ENCODE results near the gene TBC1D22A. TPM values are rescaled to one million over a fixed set of nuclear protein-coding genes. Genes with fewer than 3 reads are reported as not detected.

The TBC1D22A gene
- total RNA-seq, 1 donor from 2014 or later = 34.1 TPM

DNA sequence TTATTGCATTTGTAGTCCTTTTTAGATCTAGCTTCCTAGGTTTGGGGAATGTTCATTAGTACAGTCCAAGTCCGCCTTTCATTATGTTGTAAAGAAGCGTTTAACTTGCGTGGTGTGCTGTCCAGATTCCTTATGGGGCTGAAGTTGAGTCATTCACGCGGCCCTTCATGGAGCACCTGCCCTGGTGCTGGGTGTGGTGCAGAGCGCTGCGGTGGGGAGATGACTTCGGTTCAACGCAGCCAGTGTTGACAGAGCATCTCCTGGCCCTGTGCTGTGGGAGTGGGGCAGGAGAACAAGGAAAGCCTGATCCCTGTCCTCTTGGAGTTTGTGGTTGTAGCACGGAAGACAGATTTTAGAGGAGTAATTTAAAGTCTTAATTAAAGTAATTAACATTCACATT is 152.0 kb downstream of the TBC1D22A start:
- Histone ChIP-seq H3K27ac (no peak overlapping the region), H3K27me3 (ENCODE audit: low read depth) (no peaks in the 10 kb centered on the region), H3K36me3 (peaks cover 54% of the 10 kb centered on the region), H3K9me3 (no peaks in the 10 kb centered on the region), H3K4me3 (no peak overlapping the region), H3K4me1 (no peaks in the 10 kb centered on the region)
- TF ChIP-seq CTCF (IDR thresholded peaks at IDR 0.05) = no peak
- intact Hi-C loops (cut with DNase I) = no loop called here
- ATAC-seq = no peak
- DNase-seq = no peak

- no peak for TF ChIP-seq CTCF (IDR thresholded peaks at IDR 0.05)
- intact Hi-C loops (cut with DNase I) = no loop called here
- no peak overlapping the region for H3K4me3 ChIP-seq
- no peaks in the 10 kb centered on the region for H3K4me1 ChIP-seq
- H3K36me3 ChIP-seq = peaks cover 51% of the 10 kb centered on the region
- H3K9me3 ChIP-seq = no peaks in the 10 kb centered on the region
- H3K27ac ChIP-seq = no peak overlapping the region
- no peak for ATAC-seq
- no peaks in the 10 kb centered on the region for H3K27me3 ChIP-seq (ENCODE audit: low read depth)
- DNase-seq = no peak
These were observed 152.8 kb downstream of the TBC1D22A start for GRCh38 chr22:46914916-46915894.

DNA sequence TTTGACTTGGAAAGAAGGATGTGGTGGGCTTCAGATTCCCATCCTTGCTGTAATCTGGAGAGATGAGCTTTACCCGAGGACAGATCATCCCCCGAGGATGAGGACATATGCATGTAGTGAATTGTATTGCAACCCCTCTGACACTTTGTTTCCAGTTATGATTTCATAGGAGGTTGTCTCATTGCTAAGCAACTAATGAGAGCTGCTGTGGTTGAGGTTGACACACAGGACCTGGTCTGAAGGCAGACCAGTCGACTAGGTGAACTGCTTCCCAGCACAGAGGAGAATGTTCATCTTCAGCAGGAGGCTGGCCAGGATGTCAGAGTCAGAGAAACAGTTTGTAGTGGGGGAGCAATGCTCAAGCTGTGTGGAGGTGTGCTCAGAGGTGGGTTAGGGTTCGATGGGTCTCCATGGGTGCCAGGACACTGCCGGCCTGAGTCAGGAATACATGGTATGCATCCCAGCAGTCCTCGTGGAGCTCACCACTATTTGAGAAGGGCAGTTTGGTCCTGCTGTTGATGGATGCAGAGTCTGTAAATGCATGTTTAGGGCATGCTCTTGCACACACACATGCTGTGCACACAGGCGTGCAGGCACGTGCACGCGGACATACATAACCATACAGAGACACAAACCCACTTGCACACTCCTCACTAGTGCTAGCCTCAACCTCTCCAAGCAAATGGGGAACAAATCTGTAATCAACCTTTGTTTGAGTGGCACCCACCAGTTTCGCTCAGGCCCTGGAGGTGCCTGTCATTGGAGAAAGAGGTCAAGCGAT is 153.7 kb downstream of the TBC1D22A start:
- intact Hi-C loops (cut with DNase I) = no loop called here
- ATAC-seq = no peak
- no peak for DNase-seq
- no peak for TF ChIP-seq CTCF (IDR thresholded peaks at IDR 0.05)
- Histone ChIP-seq H3K4me3 (no peak overlapping the region), H3K36me3 (peaks cover 55% of the 10 kb centered on the region), H3K27me3 (ENCODE audit: low read depth) (no peaks in the 10 kb centered on the region), H3K27ac (no peak overlapping the region), H3K4me1 (no peaks in the 10 kb centered on the region), H3K9me3 (no peaks in the 10 kb centered on the region)

- Histone ChIP-seq H3K27me3 (ENCODE audit: low read depth) (no peaks in the 10 kb centered on the region), H3K27ac (no peak overlapping the region), H3K36me3 (peaks cover 49% of the 10 kb centered on the region), H3K9me3 (peaks cover 4% of the 10 kb centered on the region), H3K4me1 (no peaks in the 10 kb centered on the region), H3K4me3 (no peak overlapping the region)
- TF ChIP-seq CTCF (IDR thresholded peaks at IDR 0.05) = no peak
- DNase-seq = no peak
- ATAC-seq = no peak
- intact Hi-C loops (cut with DNase I) = no loop called here
These were observed 154.7 kb downstream of the TBC1D22A start for GRCh38 chr22:46916886-46917770.

DNA sequence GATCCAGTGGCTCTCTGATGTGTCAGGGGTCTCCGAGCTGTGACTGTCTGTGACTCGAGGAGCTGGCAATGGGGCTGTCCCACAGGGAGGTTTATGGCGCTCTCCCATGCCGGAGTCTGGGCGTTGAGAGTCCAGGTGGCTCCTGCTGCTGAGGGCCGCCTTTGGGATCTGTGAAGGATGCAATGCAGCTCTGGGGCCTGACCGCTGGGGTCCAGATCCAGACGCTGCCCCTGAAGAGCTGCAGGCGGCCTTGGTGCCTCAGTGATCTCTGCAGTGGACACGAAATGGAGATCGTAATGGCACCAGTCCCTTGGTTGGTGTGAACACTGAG is 155.3 kb downstream of the TBC1D22A start:
- intact Hi-C loops (cut with DNase I) = no loop called here
- no peaks in the 10 kb centered on the region for H3K27me3 ChIP-seq (ENCODE audit: low read depth)
- no peak overlapping the region for H3K27ac ChIP-seq
- no peak for TF ChIP-seq CTCF (IDR thresholded peaks at IDR 0.05)
- ATAC-seq (peak in 1 of 2 donors; percentile 17), DNase-seq (no peak)
- peaks cover 43% of the 10 kb centered on the region for H3K36me3 ChIP-seq
- H3K9me3 ChIP-seq = peaks cover 6% of the 10 kb centered on the region
- H3K4me1 ChIP-seq = no peaks in the 10 kb centered on the region
- no peak overlapping the region for H3K4me3 ChIP-seq

Data from lower lobe of right lung (tissue), 2 donors.